T-helper 2 cell treated with Interferon-gamma antibody and Interleukin-4, amounts not matched to agents 5 μg/mL and 100 μg/mL, for 36 hours (primary cell): ENCODE results near the gene CYP2U1.

Experiments used
- DNase-seq: peaks from one replicate; pipeline ENCODE4 v3.0.0; 2021; ENCODE audit warnings: low spot score
- H3K27ac Mint-ChIP-seq: one replicate; pipeline ENCODE4 v1.8.0; 2021; ENCODE audit warnings: mild to moderate bottlenecking, mixed read lengths
- H3K27me3 Mint-ChIP-seq: one replicate; pipeline ENCODE4 v1.8.0; 2021; ENCODE audit warnings: low read depth, mixed read lengths
- H3K36me3 Mint-ChIP-seq: one replicate; pipeline ENCODE4 v1.8.0; 2021; ENCODE audit warnings: low read depth, mixed read lengths
- H3K4me1 Mint-ChIP-seq: one replicate; pipeline ENCODE4 v1.8.0; 2021; ENCODE audit warnings: low read depth, mixed read lengths
- H3K4me3 Mint-ChIP-seq: one replicate; pipeline ENCODE4 v1.8.0; 2022; ENCODE audit warnings: mild to moderate bottlenecking, moderate library complexity, mixed read lengths
- H3K9me3 Mint-ChIP-seq: one replicate; pipeline ENCODE4 v1.8.0; 2021; ENCODE audit warnings: mixed read lengths

The CYP2U1 gene

DNA sequence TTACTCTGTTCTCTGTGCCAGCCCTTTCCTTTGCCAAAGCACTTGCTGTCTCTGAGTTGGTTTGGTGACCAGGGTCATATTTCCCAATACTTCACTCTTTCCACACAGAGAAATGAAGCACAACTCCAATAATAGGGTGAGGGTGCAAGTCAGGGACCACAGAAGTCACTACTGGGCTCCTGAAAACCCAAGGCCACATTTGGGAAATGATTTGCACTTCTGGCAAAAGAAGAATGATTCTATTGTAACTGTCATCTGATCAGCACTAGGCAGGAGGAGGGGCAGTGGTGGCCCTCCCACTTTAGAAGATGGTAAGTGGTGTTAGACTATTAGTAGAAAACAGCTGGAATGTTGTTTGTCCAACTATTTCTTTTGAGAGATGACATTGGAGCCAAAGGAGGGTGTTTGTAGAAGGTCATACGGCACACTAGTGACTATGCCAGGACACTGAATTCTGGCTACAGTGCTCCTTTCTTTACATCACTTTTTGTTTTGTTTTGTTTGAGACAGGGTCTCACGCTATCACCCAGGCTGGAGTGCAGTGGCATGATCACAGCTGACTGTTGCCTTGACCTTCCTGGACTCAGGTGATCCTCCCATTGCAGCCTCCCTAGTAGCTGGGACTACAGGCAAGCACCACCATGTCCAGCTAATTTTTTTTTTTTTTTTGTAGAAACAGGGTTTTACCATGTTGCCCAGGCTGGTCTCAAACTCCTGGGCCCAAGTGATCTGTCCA, 47.5 kb downstream of the CYP2U1 start:
- no peak overlapping the region for H3K4me3 Mint-ChIP-seq
- H3K27me3 Mint-ChIP-seq = no peaks in the 10 kb centered on the region
- H3K4me1 Mint-ChIP-seq = peaks cover 4% of the 10 kb centered on the region
- no peak overlapping the region for H3K27ac Mint-ChIP-seq
- H3K36me3 Mint-ChIP-seq = no peaks in the 10 kb centered on the region
- H3K9me3 Mint-ChIP-seq = peaks cover 9% of the 10 kb centered on the region
- DNase-seq = no peak

DNA sequence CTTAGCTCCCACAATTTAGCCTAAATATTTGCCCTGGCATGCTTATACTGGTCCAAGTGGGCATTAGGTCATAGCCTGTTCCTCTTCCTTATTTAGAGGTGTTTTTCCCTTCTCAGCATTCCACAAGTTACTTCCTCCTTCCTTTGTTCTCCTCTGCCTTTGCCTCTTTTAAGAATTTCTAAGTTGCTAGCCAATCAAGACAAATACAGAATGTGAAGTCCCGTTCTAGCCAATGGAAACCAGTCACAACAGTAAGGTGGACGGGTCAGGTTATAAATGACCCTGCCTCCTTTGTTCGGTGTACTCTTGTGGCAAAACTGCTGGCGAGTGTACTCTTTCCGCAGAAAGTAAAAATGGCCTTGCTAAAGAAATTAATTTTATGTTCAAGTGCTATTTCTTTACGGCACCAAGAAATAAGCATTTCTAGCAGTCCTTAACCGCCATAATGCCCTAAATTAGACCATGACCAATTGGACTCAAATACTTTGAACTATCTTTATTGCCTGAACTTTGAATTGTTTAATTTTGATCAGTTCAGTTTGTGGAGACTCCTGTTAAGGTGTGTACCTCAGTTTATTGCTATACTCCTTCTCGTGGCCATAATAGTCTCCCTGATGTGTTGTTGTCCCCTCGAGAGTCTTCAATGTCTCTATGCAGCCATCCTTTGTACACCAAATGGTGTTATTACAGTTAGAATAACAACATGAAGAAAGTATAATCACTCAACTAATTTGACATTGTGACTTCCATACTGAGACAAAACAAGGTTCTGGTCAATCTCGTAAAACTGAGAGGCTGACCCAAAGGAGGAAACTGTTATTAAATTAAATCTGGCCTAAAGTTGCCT, 56.8 kb downstream of the CYP2U1 start:
- DNase-seq = no peak
- Mint-ChIP-seq H3K27ac (no peak overlapping the region), H3K4me3 (no peak overlapping the region)

DNA sequence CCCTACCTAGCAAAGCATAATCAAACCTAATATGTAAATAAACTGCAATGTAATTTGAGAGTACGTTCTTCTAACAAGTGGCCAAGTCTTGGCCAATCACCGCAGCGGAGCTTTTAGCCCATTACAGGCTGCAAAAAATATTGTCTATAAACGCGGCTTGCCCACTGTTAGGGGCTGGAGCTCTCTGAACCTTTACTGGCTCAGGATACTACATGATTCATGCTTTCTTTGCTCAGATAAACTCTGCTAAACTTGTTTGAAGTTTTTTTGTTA, 57.4 kb downstream of the CYP2U1 start:
- Mint-ChIP-seq H3K4me3 (no peak overlapping the region), H3K27me3 (no peaks in the 10 kb centered on the region), H3K36me3 (peaks cover 3% of the 10 kb centered on the region), H3K4me1 (peaks cover 24% of the 10 kb centered on the region), H3K9me3 (no peaks in the 10 kb centered on the region), H3K27ac (no peak overlapping the region)
- DNase-seq = no peak

More for the DNA sequence above, 56.8 kb downstream of the CYP2U1 start:
- Mint-ChIP-seq H3K9me3 (no peaks in the 10 kb centered on the region), H3K4me1 (peaks cover 22% of the 10 kb centered on the region), H3K27me3 (no peaks in the 10 kb centered on the region), H3K36me3 (peaks cover 3% of the 10 kb centered on the region)

DNA sequence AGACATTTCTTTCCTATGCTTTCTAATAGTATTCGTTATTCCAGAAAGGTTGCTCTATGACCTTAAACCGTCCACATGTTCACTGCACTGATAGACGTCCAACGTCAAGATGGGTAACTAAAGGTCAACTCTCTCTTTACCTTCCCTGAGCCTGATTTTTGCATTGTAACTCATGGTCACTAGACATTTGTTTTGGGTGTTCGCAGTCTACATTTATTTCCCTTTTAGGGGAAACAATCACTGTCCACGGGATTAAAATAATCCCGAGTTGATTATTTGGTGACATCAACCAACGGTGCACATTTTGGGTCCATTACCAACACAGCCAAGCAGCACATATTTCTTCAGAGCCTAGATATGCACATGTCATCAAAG, 57.8 kb downstream of the CYP2U1 start:
- H3K36me3 Mint-ChIP-seq = peaks cover 3% of the 10 kb centered on the region
- peaks cover 26% of the 10 kb centered on the region for H3K4me1 Mint-ChIP-seq
- peak overlapping the region; percentile 89 for H3K4me3 Mint-ChIP-seq
- peak overlapping the region; percentile 82 for H3K27ac Mint-ChIP-seq
- H3K27me3 Mint-ChIP-seq = no peaks in the 10 kb centered on the region
- DNase-seq = no peak
- H3K9me3 Mint-ChIP-seq = no peaks in the 10 kb centered on the region

DNA sequence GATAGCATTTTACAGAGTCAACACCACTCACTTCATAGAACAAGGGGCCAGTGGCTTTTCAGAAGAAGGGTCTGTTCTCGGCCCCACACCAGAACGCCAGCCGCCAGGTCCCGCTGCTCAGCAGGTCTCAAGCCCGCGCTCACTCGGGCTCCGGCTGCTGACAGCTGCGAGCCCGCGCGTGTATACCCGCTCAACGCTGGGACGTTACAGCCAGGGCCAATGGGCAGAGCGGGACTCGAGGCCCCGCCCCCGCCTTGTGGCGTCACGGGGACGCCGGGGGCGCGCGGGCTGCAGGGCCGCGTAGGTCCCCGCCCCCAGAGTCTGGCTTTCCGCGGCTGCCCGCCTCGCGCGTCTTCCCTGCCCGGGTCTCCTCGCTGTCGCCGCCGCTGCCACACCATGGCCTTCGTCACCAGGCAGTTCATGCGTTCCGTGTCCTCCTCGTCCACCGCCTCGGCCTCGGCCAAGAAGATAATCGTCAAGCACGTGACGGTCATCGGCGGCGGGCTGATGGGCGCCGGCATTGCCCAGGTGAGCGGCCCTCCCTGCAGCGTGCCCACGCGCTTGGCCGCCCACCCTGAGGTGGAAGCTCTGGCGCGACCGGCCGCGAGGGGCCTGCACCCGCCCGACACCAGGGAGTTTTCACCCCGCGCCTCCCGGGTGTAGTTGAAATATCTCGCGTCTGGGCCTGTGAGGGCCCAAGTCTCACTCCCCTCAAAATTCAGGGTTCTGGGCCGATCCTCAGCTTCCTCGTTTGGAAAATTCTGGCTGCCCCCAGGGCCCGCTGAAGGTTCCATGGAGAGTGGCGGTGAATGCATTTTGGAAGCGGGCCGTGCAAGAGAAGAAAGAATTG, 58.4 kb downstream of the CYP2U1 start, which contains the start of gene HADH:
HADH (plus strand) TSS at position 353 of the 850 bp plus-strand sequence; CDS start at position 397, 44 bp downstream.
- Mint-ChIP-seq H3K9me3 (no peaks in the 10 kb centered on the region), H3K4me1 (peaks cover 27% of the 10 kb centered on the region), H3K36me3 (peaks cover 3% of the 10 kb centered on the region), H3K27ac (peak within 1 kb of the TSS; percentile 86), H3K27me3 (no peaks in the 10 kb centered on the region), H3K4me3 (peak within 1 kb of the TSS; percentile 89)
- DNase-seq = peak; percentile 96

DNA sequence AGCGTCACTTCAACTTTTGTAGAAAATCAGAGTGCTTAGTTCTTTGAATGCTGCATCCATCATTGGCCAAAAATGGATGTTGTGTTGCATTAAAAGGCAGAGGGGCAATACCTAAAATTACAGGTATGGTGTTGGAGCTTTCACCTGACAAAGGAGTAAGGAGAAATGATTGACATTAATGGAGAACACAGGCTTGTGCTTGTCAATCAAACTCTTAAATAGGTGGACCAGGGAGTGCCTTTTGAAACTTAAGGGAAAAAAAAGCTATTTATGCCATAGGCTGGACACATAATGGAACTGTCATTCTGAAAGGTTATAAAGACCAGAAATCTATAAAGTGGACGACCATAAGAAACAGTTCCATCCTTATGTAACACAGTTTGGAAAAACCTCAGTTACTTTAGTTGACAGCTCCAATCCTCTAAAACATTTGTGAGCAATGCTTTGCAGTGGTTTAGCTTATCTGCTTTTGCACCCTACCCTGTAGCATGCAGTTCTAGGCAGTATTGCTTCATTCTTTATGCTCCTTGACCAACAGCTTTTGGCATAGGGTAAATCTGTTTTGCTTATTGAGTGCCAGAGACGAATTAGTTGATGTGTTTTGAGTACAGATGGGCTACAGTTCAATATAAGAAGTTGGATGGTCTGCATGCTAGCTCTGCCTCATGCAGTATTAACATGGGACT, 60.7 kb downstream of the CYP2U1 start:
- Mint-ChIP-seq H3K4me1 (peaks cover 38% of the 10 kb centered on the region), H3K4me3 (peak overlapping the region; percentile 89), H3K27ac (no peak overlapping the region), H3K9me3 (no peaks in the 10 kb centered on the region), H3K36me3 (peaks cover 15% of the 10 kb centered on the region), H3K27me3 (no peaks in the 10 kb centered on the region)
- no peak for DNase-seq

DNA sequence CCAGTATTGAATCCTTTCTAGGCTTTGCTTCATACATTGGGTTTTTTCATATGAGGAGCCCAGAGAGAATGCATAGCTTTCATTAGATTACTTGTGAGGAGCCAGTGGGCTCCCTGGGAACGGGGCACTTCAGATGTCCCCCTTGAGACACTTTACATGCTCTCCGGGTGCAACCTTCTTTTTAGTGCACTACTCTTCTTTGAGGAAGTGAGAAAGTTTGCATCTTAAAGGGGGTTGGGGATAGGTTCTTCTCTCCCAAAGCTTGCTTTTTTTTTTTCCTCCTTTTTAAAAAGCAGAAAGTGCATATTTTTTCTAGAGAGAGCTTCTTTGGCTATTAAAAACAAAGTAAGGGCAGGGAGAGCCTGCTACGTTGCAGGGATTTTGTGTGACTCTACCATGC, 62.6 kb downstream of the CYP2U1 start:
- DNase-seq = no peak
- no peaks in the 10 kb centered on the region for H3K9me3 Mint-ChIP-seq
- peaks cover 21% of the 10 kb centered on the region for H3K36me3 Mint-ChIP-seq
- H3K27ac Mint-ChIP-seq = no peak overlapping the region
- peaks cover 38% of the 10 kb centered on the region for H3K4me1 Mint-ChIP-seq
- no peaks in the 10 kb centered on the region for H3K27me3 Mint-ChIP-seq
- no peak overlapping the region for H3K4me3 Mint-ChIP-seq

DNA sequence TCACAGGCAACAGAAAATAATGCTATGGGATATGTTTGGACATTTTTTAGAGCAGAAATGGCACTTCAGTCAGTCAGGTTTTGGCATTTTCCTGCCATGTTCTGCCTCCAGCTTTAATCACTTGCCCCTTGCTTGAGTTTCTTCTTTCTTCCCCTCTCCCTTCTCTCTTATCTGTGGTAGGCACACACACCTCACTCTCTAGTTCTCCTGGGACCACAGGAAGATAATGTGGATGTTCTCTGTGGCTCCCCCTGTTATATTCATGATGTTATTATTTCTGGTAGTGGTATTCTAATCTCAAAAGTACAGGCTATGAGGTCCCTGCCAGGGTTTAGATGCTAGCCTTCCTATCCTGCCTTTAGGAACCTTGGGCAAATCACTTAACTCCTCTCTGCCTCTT, 63.5 kb downstream of the CYP2U1 start:
- no peaks in the 10 kb centered on the region for H3K9me3 Mint-ChIP-seq
- H3K36me3 Mint-ChIP-seq = peaks cover 26% of the 10 kb centered on the region
- no peak for DNase-seq
- H3K27me3 Mint-ChIP-seq = no peaks in the 10 kb centered on the region
- no peak overlapping the region for H3K4me3 Mint-ChIP-seq
- no peak overlapping the region for H3K27ac Mint-ChIP-seq
- peaks cover 38% of the 10 kb centered on the region for H3K4me1 Mint-ChIP-seq

DNA sequence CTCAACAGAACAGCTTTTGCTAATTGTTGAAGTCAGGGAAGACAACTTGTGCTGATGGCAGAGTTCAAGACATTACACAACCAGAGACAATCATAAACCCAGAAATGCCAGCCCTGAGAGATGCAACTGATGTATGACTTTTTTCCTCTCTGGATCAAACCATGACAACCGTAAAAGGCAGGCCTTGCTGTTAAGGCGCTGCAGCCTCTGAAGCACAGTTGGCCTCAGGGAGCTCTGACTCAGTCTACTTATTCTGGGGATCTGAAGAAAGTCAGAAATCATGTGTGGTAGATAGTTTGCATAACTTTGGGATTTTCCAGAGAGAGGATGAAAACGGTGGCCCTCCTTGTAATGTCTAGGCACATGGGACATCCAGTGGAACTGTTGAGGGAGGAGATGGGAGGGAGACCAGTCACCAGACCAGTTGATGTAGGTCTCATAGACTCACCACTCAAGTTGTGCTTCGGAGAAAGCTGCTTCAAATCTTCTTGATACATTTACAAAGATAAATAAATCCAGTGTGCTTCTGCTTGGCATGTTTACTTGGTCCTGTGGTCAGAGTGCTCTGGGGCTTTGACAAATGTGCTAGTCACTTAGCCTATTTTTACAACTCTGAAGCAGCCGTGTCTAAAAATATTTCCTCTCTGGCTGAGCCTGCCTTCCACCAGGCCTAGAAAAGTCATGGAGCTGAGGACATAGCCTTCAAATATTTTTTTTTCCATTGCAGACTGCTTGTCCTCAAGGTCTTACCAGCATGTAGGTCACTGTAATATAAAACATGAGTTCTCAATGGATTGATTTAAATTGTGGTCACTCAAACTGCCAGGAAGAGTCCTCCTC, 65.8 kb downstream of the CYP2U1 start:
- H3K9me3 Mint-ChIP-seq = no peaks in the 10 kb centered on the region
- peaks cover 39% of the 10 kb centered on the region for H3K4me1 Mint-ChIP-seq
- H3K4me3 Mint-ChIP-seq = no peak overlapping the region
- H3K27ac Mint-ChIP-seq = no peak overlapping the region
- no peaks in the 10 kb centered on the region for H3K27me3 Mint-ChIP-seq
- DNase-seq = no peak
- peaks cover 35% of the 10 kb centered on the region for H3K36me3 Mint-ChIP-seq

DNA sequence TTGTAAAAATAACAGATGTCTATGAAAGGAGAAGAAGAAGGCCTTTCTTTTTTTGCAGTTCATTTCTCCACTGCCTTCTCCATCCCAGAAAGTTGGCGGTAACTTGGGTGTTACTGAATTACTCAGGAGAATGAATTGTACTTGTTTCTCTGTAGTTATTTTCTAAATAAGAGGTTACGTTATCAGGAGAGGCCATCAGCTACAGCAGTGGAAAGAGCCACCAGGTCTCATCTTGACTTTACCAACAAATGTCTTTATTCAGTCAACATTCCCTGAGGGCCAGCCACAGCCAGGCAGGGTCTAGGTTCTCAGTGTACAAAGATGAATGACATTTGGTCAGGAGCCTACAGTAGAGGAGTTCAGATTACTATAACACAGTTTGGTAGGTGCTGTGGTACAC, 66.4 kb downstream of the CYP2U1 start:
- peaks cover 35% of the 10 kb centered on the region for H3K4me1 Mint-ChIP-seq
- H3K9me3 Mint-ChIP-seq = no peaks in the 10 kb centered on the region
- no peak overlapping the region for H3K27ac Mint-ChIP-seq
- peaks cover 37% of the 10 kb centered on the region for H3K36me3 Mint-ChIP-seq
- no peak for DNase-seq
- H3K27me3 Mint-ChIP-seq = no peaks in the 10 kb centered on the region
- no peak overlapping the region for H3K4me3 Mint-ChIP-seq

DNA sequence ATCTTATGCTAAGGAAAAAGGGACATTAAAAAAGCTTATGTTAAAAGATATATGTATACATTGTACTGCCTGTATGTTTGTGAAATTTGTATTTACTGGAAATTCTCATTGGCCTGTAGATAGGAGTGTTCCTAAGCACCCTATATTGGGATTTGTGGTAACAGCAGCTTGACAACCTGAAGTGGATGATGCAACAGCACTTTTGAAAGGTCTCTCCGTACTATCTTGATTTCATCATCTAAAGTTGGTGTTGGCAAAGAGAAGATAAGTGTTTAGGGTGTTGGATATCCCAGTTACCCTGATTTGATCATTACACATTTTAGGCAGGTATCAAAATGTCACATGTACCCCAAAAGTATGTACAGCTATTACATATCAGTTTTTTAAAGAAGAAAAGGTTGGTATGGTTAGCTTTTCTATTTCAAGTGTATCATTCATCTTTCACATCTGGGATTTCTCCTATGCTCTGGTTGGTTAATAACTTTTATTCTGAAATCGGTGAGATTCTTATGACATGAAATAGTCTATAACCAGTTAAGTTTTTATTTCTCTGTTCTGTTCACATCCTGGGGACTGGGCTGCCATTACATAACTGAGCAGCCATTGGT, 68.7 kb downstream of the CYP2U1 start:
- Mint-ChIP-seq H3K36me3 (peaks cover 37% of the 10 kb centered on the region), H3K27ac (no peak overlapping the region), H3K4me3 (no peak overlapping the region), H3K9me3 (no peaks in the 10 kb centered on the region), H3K27me3 (no peaks in the 10 kb centered on the region), H3K4me1 (peaks cover 31% of the 10 kb centered on the region)
- no peak for DNase-seq

DNA sequence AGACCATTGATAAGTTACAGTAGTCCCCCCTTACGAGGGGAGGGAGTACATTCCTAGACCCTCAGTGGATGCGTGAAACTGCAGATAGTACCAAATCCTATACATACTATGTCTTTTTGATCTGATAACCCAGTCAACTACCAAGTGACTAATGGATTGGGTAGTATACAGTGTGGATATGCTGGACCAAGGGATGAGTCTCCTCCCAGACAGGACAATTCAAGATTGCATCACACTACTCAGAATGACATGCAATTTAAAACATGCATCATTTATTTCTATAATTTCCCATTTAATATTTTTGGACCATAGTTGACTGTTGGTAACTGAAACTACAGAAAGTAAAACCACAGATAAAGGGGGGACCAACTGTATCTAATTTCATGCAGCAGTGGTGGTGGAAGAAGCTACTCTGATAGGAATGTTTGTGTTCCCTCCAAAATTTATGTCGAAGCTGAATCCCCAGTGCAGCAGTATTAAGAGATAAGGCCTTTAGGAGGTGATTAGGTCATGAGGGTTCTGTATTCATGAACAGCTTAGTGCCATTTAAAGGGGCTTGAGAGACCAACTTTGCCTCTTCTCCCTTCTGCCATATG, 70.3 kb downstream of the CYP2U1 start:
- H3K9me3 Mint-ChIP-seq = no peaks in the 10 kb centered on the region
- peaks cover 28% of the 10 kb centered on the region for H3K36me3 Mint-ChIP-seq
- peaks cover 30% of the 10 kb centered on the region for H3K4me1 Mint-ChIP-seq
- H3K4me3 Mint-ChIP-seq = no peak overlapping the region
- H3K27me3 Mint-ChIP-seq = no peaks in the 10 kb centered on the region
- H3K27ac Mint-ChIP-seq = no peak overlapping the region
- DNase-seq = no peak
